ENCODE data around the gene SPATA31D3.
"Not testable (repeated sequence)": the region's sequence is repeated elsewhere in the genome, so short reads cannot be mapped to it uniquely, and the experiment has no call there.

SPATA31D3 gene

DNA sequence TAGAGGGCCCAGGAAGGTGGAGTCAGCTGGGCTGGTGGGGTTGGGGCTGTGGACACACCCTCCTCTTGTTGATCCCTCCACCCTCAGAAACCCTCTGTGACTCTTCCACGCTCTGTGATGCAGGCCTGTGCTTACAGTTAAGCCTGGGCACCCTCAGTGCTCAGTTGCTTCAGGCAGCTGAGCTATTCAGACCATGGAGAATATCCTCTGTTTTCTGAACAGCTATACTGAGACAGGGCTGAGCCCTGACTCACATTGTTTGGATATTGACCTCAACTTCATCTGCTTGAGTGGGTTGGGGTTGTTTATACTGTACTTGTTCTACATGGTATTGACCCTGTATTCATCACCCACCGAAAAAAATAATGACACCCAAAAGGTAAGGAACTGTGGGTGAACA lies at the start of gene SPATA31D3:
TSS of gene SPATA31D3 (plus strand) at position 108 of the 400 bp plus-strand sequence. CDS start at position 194, 86 bp downstream.
- not testable (repeated sequence) for DNase-seq

GRCh38 chr9:81893929-81894328 lies 49.4 kb upstream of the SPATA31D3 start:
- DNase-seq: no peak

GRCh38 chr9:81894891-81895290 lies 48.4 kb upstream of the SPATA31D3 start:
- DNase-seq: no peak

- DNase-seq: no peak
Measured at GRCh38 chr9:81896070-81896469, 47.2 kb upstream of the SPATA31D3 start.

GRCh38 chr9:81898851-81899250 lies 44.4 kb upstream of the SPATA31D3 start:
- DNase-seq: no peak

- DNase-seq: no peak
Measured at GRCh38 chr9:81902196-81902595, 41.1 kb upstream of the SPATA31D3 start.

DNA sequence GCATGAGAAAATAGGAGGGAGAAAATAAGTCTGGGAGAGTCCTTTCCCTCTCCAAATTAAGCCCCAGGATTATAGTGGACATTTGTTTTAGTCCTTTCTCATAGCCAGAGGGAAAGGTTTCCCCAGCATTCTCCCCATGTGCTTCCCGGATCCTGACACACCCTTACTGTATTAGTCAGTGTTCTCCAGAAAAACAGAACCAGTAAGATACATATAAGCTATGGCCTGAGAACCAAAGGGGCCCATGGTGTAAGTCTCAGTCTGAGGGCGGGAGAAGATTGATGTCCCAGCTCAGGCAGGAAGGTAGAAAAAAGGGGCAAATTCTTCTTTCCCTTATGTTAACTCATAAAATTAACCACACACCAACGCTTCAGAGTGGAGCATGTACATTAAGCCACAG lies 40.7 kb upstream of the SPATA31D3 start:
- no peak for DNase-seq

DNA sequence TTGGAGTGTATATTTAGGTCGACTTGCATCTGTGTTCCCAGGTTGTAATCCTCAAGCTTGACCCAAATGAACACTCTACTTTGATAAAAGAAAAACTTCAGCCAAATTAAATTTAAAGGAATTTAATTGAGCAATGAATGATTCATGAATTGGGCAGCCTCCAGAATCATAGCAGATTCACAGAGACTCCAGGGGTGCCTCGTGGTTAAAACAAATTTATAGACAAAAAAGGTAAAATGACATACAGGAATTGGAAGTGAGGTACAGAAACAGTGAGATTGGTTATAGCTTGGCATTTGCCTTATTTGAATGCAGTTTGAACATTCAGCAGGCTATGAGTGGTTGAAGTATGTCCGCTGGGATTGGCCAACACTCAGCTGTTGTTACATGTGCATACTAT lies 36.6 kb upstream of the SPATA31D3 start:
- no peak for DNase-seq

- no peak for DNase-seq
Measured at GRCh38 chr9:81912135-81912534, 31.2 kb upstream of the SPATA31D3 start.

GRCh38 chr9:81915801-81916505 lies 27.3 kb upstream of the SPATA31D3 start:
- no peak for DNase-seq

DNA sequence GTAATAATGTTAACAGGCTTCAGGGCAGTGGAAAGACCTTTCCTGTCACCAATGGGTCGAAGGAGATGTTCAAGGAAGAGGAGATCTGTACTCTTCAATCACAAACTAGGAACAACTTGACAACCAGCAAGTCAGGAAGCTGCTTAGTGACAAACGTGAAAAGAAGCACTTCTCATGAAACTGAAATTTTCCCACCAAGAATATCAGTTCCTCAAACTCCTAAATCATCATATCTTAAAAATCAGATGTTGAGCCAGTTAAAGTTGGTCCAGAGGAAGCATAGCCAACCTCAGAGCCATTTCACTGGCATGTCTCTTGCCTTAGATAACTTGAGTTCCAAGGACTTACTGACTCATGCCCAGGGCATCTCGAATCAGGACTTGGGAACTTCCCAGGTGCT lies 24.8 kb upstream of the SPATA31D3 start:
- DNase-seq: not testable (repeated sequence)

DNA sequence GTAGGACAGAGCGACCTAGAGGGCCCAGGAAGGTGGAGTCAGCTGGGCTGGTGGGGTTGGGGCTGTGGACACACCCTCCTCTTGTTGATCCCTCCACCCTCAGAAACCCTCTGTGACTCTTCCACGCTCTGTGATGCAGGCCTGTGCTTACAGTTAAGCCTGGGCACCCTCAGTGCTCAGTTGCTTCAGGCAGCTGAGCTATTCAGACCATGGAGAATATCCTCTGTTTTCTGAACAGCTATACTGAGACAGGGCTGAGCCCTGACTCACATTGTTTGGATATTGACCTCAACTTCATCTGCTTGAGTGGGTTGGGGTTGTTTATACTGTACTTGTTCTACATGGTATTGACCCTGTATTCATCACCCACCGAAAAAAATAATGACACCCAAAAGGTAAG lies 15.0 kb upstream of the SPATA31D3 start, which contains the start of gene SPATA31D4:
TSS of gene SPATA31D4 (plus strand) at position 124 of the 400 bp plus-strand sequence. CDS start at position 210, 86 bp downstream.
- DNase-seq: not testable (repeated sequence)

GRCh38 chr9:81930147-81930546 lies 13.2 kb upstream of the SPATA31D3 start:
- not testable (repeated sequence) for DNase-seq

DNA sequence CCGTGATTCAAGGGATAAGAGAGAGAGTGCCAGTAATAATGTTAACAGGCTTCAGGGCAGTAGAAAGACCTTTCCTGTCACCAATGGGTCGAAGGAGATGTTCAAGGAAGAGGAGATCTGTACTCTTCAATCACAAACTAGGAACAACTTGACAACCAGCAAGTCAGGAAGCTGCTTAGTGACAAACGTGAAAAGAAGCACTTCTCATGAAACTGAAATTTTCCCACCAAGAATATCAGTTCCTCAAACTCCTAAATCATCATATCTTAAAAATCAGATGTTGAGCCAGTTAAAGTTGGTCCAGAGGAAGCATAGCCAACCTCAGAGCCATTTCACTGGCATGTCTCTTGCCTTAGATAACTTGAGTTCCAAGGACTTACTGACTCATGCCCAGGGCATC lies 9.8 kb upstream of the SPATA31D3 start:
- DNase-seq: not testable (repeated sequence)

GRCh38 chr9:81948650-81949049 lies 5.3 kb downstream of the SPATA31D3 start:
- DNase-seq: not testable (repeated sequence)

- DNase-seq: no peak
Measured at GRCh38 chr9:81953096-81953495, 9.8 kb downstream of the SPATA31D3 start.

DNA sequence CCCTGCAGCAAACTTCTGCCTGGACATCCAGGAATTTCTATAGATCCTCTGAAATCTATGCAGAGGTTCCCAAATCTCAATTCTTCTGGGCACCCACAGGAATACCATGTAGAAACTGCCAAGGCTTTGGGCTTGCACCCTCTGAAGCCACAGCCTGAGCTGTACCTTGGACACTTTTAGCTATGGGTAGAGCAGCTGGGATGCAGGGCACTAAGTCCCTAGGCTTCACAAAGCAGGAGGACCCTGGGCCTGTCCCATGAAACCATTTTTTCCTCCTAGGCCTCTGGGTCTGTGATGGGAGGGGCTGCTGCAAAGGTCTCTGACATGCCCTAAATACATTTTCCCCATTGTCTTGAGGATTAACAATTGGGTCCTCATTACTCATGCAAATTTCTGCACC lies 12.3 kb downstream of the SPATA31D3 start:
- no peak for DNase-seq

GRCh38 chr9:81964218-81965171 lies 21.2 kb downstream of the SPATA31D3 start:
- no peak for DNase-seq

- no peak for DNase-seq
Measured at GRCh38 chr9:81968026-81968425, 24.7 kb downstream of the SPATA31D3 start.

- no peak for DNase-seq
Measured at GRCh38 chr9:81969971-81970370, 26.7 kb downstream of the SPATA31D3 start.

- DNase-seq: no peak
Measured at GRCh38 chr9:81971727-81972126, 28.4 kb downstream of the SPATA31D3 start.

DNA sequence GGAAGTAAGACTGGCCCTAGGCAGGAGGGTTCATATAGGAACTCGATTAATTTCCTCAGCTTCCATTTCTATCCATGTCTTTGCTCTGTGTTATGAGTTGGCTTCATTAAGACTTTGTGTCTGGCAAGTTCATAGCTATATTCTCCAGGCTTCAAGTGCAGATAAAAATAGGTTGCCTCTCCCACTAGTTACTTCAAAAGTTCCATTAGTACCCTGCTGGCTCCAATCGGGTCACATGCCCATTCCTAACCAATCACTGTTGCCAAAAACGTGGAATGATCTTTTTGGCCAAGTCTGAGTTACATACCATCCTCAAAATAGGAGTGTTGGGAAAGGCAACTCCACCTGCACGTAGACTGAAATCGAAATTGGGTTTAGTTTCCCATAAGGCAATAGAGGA lies 31.5 kb downstream of the SPATA31D3 start:
- DNase-seq: no peak

DNA sequence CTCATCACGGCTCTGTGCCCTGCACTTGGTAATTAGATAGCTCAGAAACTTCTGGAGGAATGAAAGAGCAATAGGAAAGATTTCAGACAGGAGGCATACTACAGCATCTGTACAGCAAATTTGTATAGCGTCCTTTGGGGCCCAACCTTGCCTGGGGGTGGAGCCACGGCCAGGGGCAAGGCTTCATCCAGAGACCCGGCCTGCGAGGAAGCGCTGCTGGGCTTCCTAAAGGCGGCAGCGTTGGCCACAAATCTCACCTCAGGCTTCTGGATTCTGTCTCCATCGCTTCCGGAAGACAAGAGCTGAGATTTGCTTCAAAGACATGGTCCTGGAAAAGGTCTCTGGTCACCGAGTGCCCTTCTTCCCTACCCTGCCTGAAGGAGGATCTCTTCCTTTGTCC lies 33.1 kb downstream of the SPATA31D3 start:
- no peak for DNase-seq

GRCh38 chr9:81979196-81979595 lies 35.9 kb downstream of the SPATA31D3 start:
- no peak for DNase-seq

Data from stimulated activated CD4-positive, alpha-beta T cell treated with anti-CD3 and anti-CD28 coated beads, Interleukin-4, amount 100 ng/mL, for 24 hours (primary cell).